BE2C (cell line): ENCODE results near the gene PPP1R12B.
"Not testable (repeated sequence)": the region's sequence is repeated elsewhere in the genome, so short reads cannot be mapped to it uniquely, and the experiment has no call there.

ENCODE experiments used
- DNase-seq: peaks from one replicate; pipeline ENCODE4 v3.0.0-alpha.2; 2020
- H3K27me3 ChIP-seq: fragments of 250-450 bp; sonication (Bioruptor Pico); 2 replicates; pipeline ENCODE4 v1.5.1; 2020; ENCODE audit warnings: mild to moderate bottlenecking
- H3K36me3 ChIP-seq: fragments of 250-450 bp; sonication (Bioruptor Pico); 2 replicates; pipeline ENCODE4 v1.5.1; 2020; ENCODE audit warnings: mild to moderate bottlenecking
- H3K4me1 ChIP-seq: fragments of 250-450 bp; sonication (Bioruptor Pico); 2 replicates; pipeline ENCODE4 v1.5.1; 2020
- H3K4me3 ChIP-seq: 2 replicates; pipeline ENCODE4 v1.5.1; 2011; ENCODE audit warnings: low read depth, low read length
- H3K9me3 ChIP-seq: fragments of 250-450 bp; sonication (Bioruptor Pico); 2 replicates; pipeline ENCODE4 v1.5.1; 2020
- CTCF ChIP-seq: IDR thresholded peaks from 2 replicates; pipeline ENCODE4 v1.5.1; 2012; ENCODE audit warnings: mild to moderate bottlenecking, low read depth, low read length

PPP1R12B gene

DNA sequence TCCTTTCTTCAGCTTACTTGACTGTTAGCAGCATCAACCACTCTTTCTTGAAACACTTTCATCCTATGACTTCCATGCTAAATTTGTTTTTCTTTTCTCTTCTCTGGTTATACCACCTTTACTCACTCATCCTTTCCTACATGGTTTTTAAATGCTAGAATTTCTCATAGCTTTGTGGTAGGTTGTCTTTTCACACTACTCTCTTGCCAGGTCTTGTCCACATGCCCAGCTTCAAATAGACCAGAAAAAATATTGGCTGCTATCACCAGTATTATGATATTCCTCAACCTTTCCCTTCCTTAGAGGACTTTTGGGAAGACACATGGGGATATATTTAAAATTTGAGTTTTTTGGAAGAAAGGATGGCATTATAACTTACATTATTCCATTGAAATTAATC is 48.8 kb downstream of the PPP1R12B start:
- H3K4me1 ChIP-seq: peaks cover 6% of the 10 kb centered on the region; the same call in 1 of the 2 replicates
- DNase-seq: no peak
- H3K36me3 ChIP-seq: no peaks in the 10 kb centered on the region

GRCh38 chr1:202398439-202398838 is 49.9 kb downstream of the PPP1R12B start:
- H3K36me3 ChIP-seq, H3K27me3 ChIP-seq, H3K4me3 ChIP-seq, H3K9me3 ChIP-seq, DNase-seq, H3K4me1 ChIP-seq: not testable (repeated sequence)

More for the DNA sequence above, 48.8 kb downstream of the PPP1R12B start:
- Histone ChIP-seq H3K4me3 (no peak overlapping the region), H3K27me3 (no peaks in the 10 kb centered on the region), H3K9me3 (no peaks in the 10 kb centered on the region)
- no peak for TF ChIP-seq CTCF

- H3K27me3 ChIP-seq: not testable (repeated sequence)
- peak; percentile 33 for TF ChIP-seq CTCF
- peak; percentile 28 for DNase-seq
These were observed 53.3 kb downstream of the PPP1R12B start for GRCh38 chr1:202401771-202402170.

DNA sequence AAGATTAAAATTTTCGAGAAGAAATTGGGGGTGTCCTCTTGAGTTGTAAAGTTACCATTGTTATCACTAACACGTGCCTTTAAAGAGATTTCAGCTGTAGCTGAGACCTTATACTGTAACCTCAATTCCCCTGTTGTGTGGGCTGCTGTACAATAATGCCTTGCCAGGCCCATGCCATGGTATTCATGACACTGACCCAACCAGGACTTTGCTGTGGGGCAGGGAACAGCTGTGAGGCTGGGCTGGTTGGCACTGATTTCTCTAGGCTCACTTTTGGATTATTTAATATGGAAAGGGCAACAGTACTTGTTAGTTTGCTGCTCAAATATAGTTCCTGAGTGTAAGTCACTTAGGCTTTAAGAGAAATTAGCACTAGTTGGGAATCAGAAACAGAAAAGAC is 54.9 kb downstream of the PPP1R12B start:
- DNase-seq: not testable (repeated sequence)

More at GRCh38 chr1:202401771-202402170, 53.3 kb downstream of the PPP1R12B start:
- not testable (repeated sequence) for H3K36me3 ChIP-seq, H3K4me3 ChIP-seq, H3K9me3 ChIP-seq, H3K4me1 ChIP-seq

DNA sequence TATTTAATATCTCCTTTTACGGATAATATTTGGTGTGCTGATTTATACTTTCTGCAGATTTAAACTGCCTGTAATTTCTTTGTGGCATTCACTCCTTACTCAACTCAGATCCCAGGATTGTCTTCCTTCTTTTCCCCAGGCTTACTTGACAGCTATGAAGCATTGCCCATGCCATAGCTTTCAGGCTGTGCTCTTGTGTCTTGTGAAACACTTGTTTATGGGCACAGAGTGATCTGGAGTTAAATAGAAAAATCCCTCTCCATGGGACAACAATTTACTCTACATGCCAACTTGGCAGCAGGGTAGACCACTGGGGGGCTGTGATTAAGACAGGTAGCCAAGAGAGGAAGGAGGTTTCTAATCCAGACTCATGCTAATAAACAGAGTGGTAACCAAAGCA is 57.4 kb downstream of the PPP1R12B start:
- H3K9me3 ChIP-seq: no peaks in the 10 kb centered on the region
- H3K36me3 ChIP-seq: no peaks in the 10 kb centered on the region
- DNase-seq: no peak
- H3K4me3 ChIP-seq: no peak overlapping the region
- peaks cover 6% of the 10 kb centered on the region for H3K4me1 ChIP-seq
- H3K27me3 ChIP-seq: no peaks in the 10 kb centered on the region
- no peak for TF ChIP-seq CTCF

More for the DNA sequence above, 54.9 kb downstream of the PPP1R12B start:
- not testable (repeated sequence) for H3K4me1 ChIP-seq, H3K9me3 ChIP-seq, H3K4me3 ChIP-seq, H3K27me3 ChIP-seq, H3K36me3 ChIP-seq

DNA sequence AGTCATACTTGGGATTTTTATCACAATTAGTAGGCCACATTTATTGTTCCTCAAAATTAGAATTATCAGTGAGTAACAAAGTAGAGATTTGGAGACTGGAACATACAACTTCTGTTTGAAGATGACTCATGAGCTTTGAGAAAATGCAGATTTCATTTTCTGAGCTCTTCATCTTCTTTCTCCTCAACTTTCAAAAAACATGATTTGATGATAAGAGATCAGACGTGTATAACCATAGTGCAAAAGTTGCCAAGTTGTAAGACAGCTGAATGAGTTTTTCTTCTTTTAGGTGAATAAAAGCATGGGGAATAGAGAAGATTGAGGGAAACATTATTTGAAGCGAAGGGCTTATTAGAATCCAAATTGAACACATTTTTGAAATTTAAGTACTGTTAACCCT is 58.4 kb downstream of the PPP1R12B start:
- not testable (repeated sequence) for H3K4me3 ChIP-seq, H3K4me1 ChIP-seq, H3K27me3 ChIP-seq, H3K36me3 ChIP-seq, H3K9me3 ChIP-seq, DNase-seq

GRCh38 chr1:202407378-202407777 is 58.9 kb downstream of the PPP1R12B start:
- not testable (repeated sequence) for DNase-seq

GRCh38 chr1:202410251-202410650 is 61.8 kb downstream of the PPP1R12B start:
- H3K36me3 ChIP-seq, H3K4me3 ChIP-seq, H3K27me3 ChIP-seq, H3K4me1 ChIP-seq, DNase-seq, H3K9me3 ChIP-seq: not testable (repeated sequence)

More at GRCh38 chr1:202407378-202407777, 58.9 kb downstream of the PPP1R12B start:
- H3K4me1 ChIP-seq, H3K4me3 ChIP-seq, H3K27me3 ChIP-seq, H3K36me3 ChIP-seq, H3K9me3 ChIP-seq: not testable (repeated sequence)

DNA sequence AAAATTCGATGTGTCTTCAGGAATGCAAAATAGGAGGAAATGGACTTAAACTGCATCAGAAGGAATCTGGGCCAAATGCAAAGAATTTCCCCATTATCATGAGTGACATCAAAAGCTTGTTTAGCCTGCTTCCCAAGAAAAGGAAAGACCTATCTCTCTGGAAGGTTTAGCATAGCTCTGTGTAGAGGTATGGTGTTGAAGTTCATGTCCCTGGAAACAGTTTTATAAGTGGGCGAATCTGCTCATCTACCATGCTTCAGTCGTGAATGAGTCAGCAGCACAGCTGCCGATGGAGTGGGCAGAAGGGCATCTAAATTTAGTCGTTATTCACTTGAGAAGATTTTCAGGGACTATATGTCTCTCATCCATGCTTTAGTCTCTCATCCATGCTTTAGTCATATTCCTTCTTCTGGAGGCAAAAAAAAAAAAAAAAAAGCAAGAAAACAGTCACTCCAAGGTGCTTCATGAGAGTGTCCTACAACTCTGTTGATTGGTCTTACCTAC is 62.4 kb downstream of the PPP1R12B start:
- H3K4me3 ChIP-seq, H3K9me3 ChIP-seq, DNase-seq, H3K4me1 ChIP-seq, H3K27me3 ChIP-seq, H3K36me3 ChIP-seq: not testable (repeated sequence)
